RWPE1 (cell line): ENCODE data around the gene ARHGEF1.

Experiments used
- CTCF ChIA-PET: fragments of 350-600 bp; sonication (Branson Sonifier 250); formaldehyde crosslinking; extraction: SDS; loops from one replicate; lab custom pipeline; 2021; lab: Yijun Ruan, JAX
- POLR2A ChIA-PET: fragments of 400-600 bp; formaldehyde crosslinking; extraction: SDS; loops from one replicate; lab custom pipeline; 2020; ENCODE audit warnings: antibody characterized with exemption; ENCODE audit not compliant: low non-redundant PET; lab: Yijun Ruan, JAX
- DNase-seq: peaks from one replicate; pipeline ENCODE4 v3.0.0; 2012; ENCODE audit warnings: low spot score
- H3K27ac ChIP-seq: fragments of 450-650 bp; 2 replicates; pipeline ENCODE4 v1.5.1; 2017
- CTCF ChIP-seq: fragments of 450-650 bp; conservative IDR thresholded peaks from 2 replicates; pipeline ENCODE4 v1.5.1; 2017; ENCODE audit warnings: low read depth, mild to moderate bottlenecking

ARHGEF1 gene, protein sequence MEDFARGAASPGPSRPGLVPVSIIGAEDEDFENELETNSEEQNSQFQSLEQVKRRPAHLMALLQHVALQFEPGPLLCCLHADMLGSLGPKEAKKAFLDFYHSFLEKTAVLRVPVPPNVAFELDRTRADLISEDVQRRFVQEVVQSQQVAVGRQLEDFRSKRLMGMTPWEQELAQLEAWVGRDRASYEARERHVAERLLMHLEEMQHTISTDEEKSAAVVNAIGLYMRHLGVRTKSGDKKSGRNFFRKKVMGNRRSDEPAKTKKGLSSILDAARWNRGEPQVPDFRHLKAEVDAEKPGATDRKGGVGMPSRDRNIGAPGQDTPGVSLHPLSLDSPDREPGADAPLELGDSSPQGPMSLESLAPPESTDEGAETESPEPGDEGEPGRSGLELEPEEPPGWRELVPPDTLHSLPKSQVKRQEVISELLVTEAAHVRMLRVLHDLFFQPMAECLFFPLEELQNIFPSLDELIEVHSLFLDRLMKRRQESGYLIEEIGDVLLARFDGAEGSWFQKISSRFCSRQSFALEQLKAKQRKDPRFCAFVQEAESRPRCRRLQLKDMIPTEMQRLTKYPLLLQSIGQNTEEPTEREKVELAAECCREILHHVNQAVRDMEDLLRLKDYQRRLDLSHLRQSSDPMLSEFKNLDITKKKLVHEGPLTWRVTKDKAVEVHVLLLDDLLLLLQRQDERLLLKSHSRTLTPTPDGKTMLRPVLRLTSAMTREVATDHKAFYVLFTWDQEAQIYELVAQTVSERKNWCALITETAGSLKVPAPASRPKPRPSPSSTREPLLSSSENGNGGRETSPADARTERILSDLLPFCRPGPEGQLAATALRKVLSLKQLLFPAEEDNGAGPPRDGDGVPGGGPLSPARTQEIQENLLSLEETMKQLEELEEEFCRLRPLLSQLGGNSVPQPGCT

GRCh38 chr19:41882568-41883462 lies at the start of gene ARHGEF1:
TSS of gene ARHGEF1 (plus strand) at chr19:41883184. CDS start at chr19:41888083, 4,899 bp downstream.
- CTCF ChIA-PET = interaction anchor here (0.6 to 2.7 kb wide), 4 partner anchors 9 to 72 kb away, joined by 3 to 6 read pairs (median 3); partner anchors contain the start of gene RPS19

GRCh38 chr19:41837981-41838708 lies 44.8 kb upstream of the ARHGEF1 start:
- H3K27ac ChIP-seq = no peak overlapping the region
- DNase-seq = no peak
- CTCF ChIA-PET = interaction anchor here (1.3 kb wide), 1 partner anchor 45 kb away, joined by 10 read pairs; no protein-coding TSS in a partner anchor
- no peak for TF ChIP-seq CTCF
- POLR2A ChIA-PET = no interaction called here

More at GRCh38 chr19:41882568-41883462, at the start of gene ARHGEF1:
- peak; percentile 65 for DNase-seq
- POLR2A ChIA-PET = interaction anchor here (0.7 kb wide), 1 partner anchor 23 kb away, joined by 4 read pairs; the partner anchor contains the start of gene RPS19
- no peak for TF ChIP-seq CTCF
- H3K27ac ChIP-seq = peak within 1 kb of the TSS; percentile 91

GRCh38 chr19:41839211-41839610 lies 43.8 kb upstream of the ARHGEF1 start:
- TF ChIP-seq CTCF = no peak
- no peak for DNase-seq
- ChIA-PET CTCF (interaction anchor here (1.3 kb wide), 1 partner anchor 46 kb away, joined by 10 read pairs; no protein-coding TSS in a partner anchor), POLR2A (no interaction called here)
- H3K27ac ChIP-seq = no peak overlapping the region

GRCh38 chr19:41843371-41843770 lies 39.6 kb upstream of the ARHGEF1 start:
- TF ChIP-seq CTCF = no peak
- POLR2A ChIA-PET = interaction anchor here (0.5 kb wide), 1 partner anchor 20 kb away, joined by 3 read pairs; no protein-coding TSS in a partner anchor
- DNase-seq = no peak
- CTCF ChIA-PET = no interaction called here
- H3K27ac ChIP-seq = no peak overlapping the region

- TF ChIP-seq CTCF = no peak
- CTCF ChIA-PET = interaction anchor here (0.7 kb wide), 1 partner anchor 15 kb away, joined by 3 read pairs; no protein-coding TSS in a partner anchor
Measured at GRCh38 chr19:41844601-41845000, 38.4 kb upstream of the ARHGEF1 start, which contains the start of gene LYPD4. TSS of gene LYPD4 (minus strand) at chr19:41844683. CDS start at chr19:41839285, 5,398 bp downstream.

More at GRCh38 chr19:41844601-41845000, 38.4 kb upstream of the ARHGEF1 start, which contains the start of gene LYPD4:
- H3K27ac ChIP-seq = no peak within 1 kb of the TSS
- DNase-seq = no peak
- POLR2A ChIA-PET = no interaction called here
